Mucosa of gallbladder (tissue), 1 donor: ENCODE results near the gene NR1I3. TPM values are rescaled to one million over a fixed set of nuclear protein-coding genes. Genes with fewer than 3 reads are reported as not detected.

Source experiments
- DNase-seq: peaks from one replicate; pipeline ENCODE4 v3.0.0-alpha.2; 2020; ENCODE audit warnings: low spot score
- total RNA-seq: library from RNA; stranded (reverse); gene quantifications from one replicate; pipeline ENCODE4 v1.2.1, GENCODE V29; 2021
- donor health status: DM: no; HTN: no; CAD: no.

NR1I3 gene
- total RNA-seq, 1 donor from 2014 or later, result not detected

DNA sequence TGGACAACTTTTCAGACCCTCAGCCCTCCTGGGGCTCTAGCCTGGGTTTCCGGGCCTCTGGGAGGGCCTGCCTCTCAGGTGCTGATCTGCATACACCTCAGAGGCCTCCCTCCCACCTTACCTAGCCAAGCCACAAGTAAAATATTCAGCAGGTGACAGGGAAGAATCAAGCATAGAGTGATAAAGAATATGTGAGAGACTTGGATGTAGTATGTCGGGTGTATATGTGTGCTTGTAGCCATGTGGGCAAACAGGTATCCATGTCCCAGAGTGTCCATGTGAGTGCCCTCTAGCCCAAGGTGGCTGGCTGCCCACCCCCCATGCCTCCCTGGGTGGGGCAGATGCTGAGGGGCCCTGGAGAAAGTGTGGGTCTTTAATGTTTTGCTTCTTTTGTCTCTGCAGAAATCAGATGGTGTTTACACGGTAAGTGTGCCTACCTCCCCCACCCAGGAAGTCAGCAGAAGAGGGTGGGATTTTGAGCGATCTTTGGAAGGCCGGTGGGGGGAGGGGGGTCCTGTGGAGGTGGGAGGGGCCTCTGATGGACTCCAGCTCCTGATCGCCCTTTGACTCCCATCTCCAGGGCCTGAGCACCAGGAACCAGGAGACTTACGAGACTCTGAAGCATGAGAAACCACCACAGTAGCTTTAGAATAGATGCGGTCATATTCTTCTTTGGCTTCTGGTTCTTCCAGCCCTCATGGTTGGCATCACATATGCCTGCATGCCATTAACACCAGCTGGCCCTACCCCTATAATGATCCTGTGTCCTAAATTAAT lies 19.5 kb downstream of the NR1I3 start:
- no peak for DNase-seq

GRCh38 chr1:161217831-161218230 lies 20.2 kb downstream of the NR1I3 start:
- no peak for DNase-seq

GRCh38 chr1:161216945-161217712 lies 20.9 kb downstream of the NR1I3 start:
- DNase-seq, result no peak

DNA sequence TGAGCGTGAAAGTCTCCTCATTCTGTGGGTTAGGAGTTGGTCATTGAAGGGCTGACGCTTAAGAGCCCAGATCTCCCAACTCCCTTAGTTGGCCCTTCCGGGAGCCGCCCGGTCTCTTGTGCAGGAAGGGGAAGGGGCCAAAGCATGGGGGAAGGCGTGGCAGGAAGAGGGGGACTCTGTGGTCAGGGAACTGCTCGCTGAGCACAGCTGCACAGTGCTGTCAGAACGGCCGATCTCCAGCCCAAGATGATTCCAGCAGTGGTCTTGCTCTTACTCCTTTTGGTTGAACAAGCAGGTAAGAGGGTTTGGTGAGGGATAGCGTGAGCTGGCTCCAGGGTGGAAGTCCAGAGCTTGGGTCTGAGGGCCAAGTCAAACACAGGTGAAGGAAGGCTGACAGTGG lies 22.9 kb downstream of the NR1I3 start, which contains the start of gene FCER1G:
Gene FCER1G (plus strand): TSS at position 220 of the 400 bp plus-strand sequence. CDS start 27 bp downstream, at position 247.
- peak; percentile 29 for DNase-seq

DNA sequence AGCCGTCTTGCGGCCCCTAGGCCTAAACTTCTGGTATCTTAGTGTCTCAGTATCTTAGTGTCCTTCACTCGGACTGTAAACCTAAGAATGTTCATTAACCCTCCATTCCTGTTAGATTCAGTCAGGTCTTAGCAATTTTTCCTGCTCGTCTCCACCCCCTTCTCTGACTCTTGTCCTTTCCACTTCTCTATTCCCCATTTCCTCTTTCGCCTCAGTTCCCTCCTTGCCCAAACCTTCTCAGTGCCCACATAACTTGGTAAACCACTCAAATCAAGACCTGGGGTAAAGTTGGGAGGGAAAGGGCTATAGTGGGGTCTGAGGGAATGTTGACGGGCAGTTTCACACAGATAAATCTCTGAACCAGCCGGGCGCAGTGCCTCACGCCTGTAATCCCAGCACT lies 23.6 kb downstream of the NR1I3 start:
- no peak for DNase-seq

- peak; percentile 69 for DNase-seq
Observed at GRCh38 chr1:161209790-161210409, 28.1 kb downstream of the NR1I3 start.

- DNase-seq, result peak; percentile 43
Observed at GRCh38 chr1:161207173-161207572, 30.8 kb downstream of the NR1I3 start.

DNA sequence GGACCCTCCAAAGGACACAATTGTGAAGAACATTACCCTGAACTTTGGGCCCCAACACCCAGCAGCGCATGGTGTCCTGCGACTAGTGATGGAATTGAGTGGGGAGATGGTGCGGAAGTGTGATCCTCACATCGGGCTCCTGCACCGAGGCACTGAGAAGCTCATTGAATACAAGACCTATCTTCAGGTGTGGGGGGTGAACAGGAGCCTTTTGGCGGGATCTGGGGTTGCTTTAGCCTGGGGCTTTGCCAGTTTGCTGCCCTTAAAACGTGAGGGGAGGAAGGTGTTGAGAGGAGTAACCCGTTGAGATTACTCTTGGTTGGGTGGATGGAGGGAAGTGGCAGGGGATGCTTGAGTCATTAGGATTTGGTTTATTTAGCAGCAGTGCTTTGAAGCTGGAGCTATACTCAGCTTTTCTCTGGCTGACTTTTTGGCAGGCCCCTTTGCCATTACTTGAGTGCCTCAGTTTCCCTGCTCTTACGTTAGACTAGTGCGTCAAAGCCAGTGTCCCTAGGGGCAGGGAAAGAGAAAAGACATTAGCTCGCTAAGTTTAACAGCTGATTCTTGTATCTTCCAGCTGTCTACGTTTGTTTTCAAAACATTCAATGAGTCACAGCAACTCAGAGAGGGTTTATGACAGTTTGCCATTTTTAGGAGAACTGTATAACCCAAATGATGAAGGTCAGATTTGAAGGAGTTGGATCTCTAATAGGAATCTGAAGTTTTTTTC lies 31.4 kb downstream of the NR1I3 start:
- no peak for DNase-seq

- peak; percentile 98 for DNase-seq
Observed at GRCh38 chr1:161201836-161202712, 35.9 kb downstream of the NR1I3 start, which contains the start of gene NDUFS2. Gene NDUFS2 (plus strand): TSS chr1:161202367. CDS start chr1:161202386, 19 bp downstream.

GRCh38 chr1:161200992-161201835 lies 36.8 kb downstream of the NR1I3 start:
- DNase-seq, result peak; percentile 41

- no peak for DNase-seq
Observed at GRCh38 chr1:161200421-161200991, 37.5 kb downstream of the NR1I3 start.

GRCh38 chr1:161199506-161200139 lies 38.4 kb downstream of the NR1I3 start:
- DNase-seq, result no peak

GRCh38 chr1:161198897-161199431 lies 39.0 kb downstream of the NR1I3 start, which contains the start of gene ADAMTS4:
Gene ADAMTS4 (minus strand): TSS chr1:161199054. CDS start chr1:161198627, 427 bp downstream.
- DNase-seq, result peak; percentile 63

- no peak for DNase-seq
Observed at GRCh38 chr1:161198194-161198896, 39.7 kb downstream of the NR1I3 start.

- DNase-seq, result no peak
Observed at GRCh38 chr1:161197560-161198193, 40.3 kb downstream of the NR1I3 start.

GRCh38 chr1:161196521-161197451 lies 41.2 kb downstream of the NR1I3 start:
- DNase-seq, result peak; percentile 56
